ENCODE results near the gene AMOTL2. TPM values are rescaled to one million over a fixed set of nuclear protein-coding genes. Genes with fewer than 3 reads are reported as not detected.

AMOTL2 gene
- total RNA-seq, 2 experiments from 2014 or later = not detected

DNA sequence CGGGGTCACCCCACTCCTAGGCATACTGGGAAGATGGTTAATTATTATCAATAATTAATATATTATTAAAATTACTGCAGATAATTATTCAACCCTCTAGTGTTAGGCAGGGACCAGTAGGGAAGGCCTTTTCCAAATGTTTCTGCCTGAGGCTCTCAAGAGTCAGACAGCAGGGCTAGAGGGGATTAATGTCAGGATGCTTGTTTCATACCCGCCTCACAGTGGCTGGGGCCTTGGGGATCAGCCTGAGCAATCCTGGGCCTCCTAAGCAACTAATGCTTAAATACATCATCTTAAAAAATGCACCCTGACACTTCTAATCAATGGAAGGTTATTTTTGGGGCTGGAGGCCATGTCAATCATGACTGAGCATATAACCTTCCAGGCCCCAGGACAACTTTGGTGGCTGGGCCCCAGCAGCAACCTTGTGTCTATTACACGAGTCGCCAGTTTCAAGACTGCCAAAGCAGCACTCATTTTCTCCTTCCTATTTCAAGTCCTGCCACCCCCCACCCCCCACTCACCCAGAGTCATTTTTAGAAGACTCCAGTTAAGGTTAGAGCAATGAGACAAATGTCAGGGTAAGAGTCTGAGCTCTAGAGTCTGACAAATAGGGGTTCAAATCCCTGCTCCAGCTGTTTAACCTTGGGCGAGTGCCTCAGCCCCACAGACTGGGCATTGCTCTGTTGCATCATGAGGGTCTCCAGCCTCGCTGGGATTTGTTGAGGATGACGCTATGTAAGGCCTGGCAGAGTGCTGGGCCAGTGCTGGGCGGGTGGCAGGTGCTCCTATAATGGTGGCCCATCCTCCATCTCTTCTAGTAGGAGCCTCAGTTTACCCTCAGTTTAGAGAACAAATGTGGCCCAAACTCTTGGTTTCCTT is 6.1 kb downstream of the AMOTL2 start:
- Mint-ChIP-seq H3K27ac (no peak overlapping the region), H3K36me3 (ENCODE audit: low read depth) (no peaks in the 10 kb centered on the region), H3K4me3 (no peak overlapping the region), H3K9me3 (no peaks in the 10 kb centered on the region), H3K27me3 (peaks cover 34% of the 10 kb centered on the region), H3K4me1 (peaks cover 19% of the 10 kb centered on the region)
- ChIA-PET POLR2A (no interaction called here), CTCF (interaction anchor here (1.1 kb wide), 1 partner anchor 9 kb away, joined by 3 read pairs; no protein-coding TSS in a partner anchor)
- no peak for DNase-seq

DNA sequence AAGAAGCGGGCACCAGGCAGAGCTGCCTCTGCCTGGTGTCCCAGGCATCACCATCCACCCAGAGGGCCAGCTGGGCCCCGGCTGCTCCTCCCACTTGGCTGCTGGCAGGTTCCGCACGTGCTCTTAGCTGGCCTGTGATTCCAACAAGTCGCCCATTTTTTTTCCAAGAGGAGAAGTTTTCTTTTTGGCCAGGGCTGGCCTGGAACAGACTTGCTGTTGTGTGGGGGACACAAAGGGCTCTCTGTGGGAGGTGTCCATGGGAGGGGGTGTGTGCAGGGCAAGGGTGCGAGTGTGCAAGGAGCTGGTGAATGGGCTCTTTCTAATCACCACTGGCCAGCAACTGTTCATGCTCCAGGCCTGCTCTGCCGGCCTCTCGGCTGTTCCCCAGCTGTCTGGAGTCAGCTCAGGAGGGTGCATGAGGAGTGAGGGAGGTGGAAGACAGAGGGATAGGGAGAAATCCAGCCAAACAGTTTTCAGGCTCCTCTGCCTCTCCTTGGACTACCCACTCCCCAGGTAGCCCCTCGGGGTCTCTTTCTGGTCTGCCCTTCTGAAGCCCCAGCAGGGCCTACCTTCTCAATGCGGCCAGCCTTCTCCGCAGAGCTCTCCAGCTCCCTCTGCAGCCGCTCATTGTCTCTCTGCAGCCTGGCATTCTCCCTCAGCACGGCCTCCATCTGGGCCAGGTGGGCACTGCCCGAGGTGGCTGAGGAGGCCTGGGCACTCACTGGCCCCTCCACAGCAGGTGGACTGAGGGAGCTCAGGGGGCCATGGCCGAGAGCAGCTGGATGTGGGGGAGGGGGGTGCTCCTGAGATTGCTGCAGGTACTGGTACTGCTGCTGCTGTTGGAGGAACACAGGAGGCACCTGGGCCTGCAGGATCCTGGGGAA is 7.1 kb downstream of the AMOTL2 start:
- ChIA-PET CTCF (interaction anchor here (1.1 kb wide), 1 partner anchor 8 kb away, joined by 3 read pairs; no protein-coding TSS in a partner anchor), POLR2A (interaction anchor here (0.5 kb wide), 1 partner anchor 11 kb away, joined by 3 read pairs; no protein-coding TSS in a partner anchor)
- Mint-ChIP-seq H3K27me3 (peaks cover 27% of the 10 kb centered on the region), H3K27ac (no peak overlapping the region), H3K4me1 (peaks cover 21% of the 10 kb centered on the region), H3K9me3 (no peaks in the 10 kb centered on the region), H3K4me3 (no peak overlapping the region), H3K36me3 (ENCODE audit: low read depth) (no peaks in the 10 kb centered on the region)
- DNase-seq = no peak

DNA sequence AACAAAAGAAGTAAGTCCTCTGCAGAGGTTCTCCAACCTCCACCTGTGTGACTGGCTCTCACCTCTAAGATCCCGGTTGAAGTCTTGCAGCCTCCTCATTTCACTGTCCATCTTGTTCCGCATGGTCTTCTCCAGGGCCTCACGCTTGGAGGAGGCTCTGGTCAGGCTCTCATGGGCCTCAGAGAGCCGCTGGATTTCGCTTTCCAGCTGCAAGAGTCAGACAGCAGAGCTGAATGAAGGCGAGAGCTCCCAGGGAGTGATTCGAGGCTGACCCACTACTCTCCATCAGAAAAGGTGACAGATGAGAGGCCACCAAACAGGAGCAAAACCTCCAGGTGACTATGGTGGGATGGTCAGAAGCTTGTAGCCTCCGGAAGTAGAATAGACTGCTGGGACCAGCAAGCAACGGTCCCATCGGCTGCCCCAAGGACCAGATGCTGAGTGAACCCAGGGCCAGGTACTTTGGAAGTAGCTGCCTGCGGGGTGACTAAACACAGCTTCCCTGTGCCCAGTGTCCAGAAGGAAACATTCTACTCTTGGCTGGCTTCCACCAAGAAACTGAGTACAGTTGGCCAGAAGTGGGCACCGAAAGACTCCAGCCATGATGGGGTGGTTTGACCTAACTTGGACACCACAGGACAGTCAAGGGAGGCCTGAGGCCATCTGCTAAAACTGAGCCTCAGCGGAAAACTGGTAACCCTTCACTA is 7.9 kb downstream of the AMOTL2 start:
- Mint-ChIP-seq H3K36me3 (ENCODE audit: low read depth) (no peaks in the 10 kb centered on the region), H3K4me1 (peaks cover 21% of the 10 kb centered on the region), H3K9me3 (no peaks in the 10 kb centered on the region), H3K27ac (no peak overlapping the region), H3K27me3 (peaks cover 24% of the 10 kb centered on the region), H3K4me3 (no peak overlapping the region)
- ChIA-PET CTCF (no interaction called here), POLR2A (no interaction called here)
- DNase-seq = no peak

DNA sequence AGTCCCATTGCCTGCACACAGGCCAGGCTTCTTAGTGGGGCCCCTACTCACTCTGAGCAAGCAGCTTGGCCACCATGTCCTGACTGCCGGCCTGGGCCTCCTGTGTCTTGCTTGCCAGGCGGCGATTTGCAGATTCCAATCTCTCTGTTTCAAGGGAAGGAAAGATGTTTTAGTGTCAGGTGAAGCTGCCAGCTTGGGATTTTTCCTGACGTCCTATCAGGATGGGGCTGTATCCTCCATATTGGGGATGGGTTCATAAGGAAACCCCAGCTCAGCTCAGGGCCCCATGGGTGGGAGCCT is 8.5 kb downstream of the AMOTL2 start:
- POLR2A ChIA-PET = no interaction called here
- peaks cover 21% of the 10 kb centered on the region for H3K4me1 Mint-ChIP-seq
- DNase-seq = no peak
- no peaks in the 10 kb centered on the region for H3K9me3 Mint-ChIP-seq
- no peak overlapping the region for H3K4me3 Mint-ChIP-seq
- H3K27me3 Mint-ChIP-seq = peaks cover 24% of the 10 kb centered on the region
- H3K27ac Mint-ChIP-seq = no peak overlapping the region
- H3K36me3 Mint-ChIP-seq (ENCODE audit: low read depth) = no peaks in the 10 kb centered on the region
- CTCF ChIA-PET = interaction anchor here (1.4 kb wide), 1 partner anchor 152 kb away, joined by 4 read pairs; no protein-coding TSS in a partner anchor

DNA sequence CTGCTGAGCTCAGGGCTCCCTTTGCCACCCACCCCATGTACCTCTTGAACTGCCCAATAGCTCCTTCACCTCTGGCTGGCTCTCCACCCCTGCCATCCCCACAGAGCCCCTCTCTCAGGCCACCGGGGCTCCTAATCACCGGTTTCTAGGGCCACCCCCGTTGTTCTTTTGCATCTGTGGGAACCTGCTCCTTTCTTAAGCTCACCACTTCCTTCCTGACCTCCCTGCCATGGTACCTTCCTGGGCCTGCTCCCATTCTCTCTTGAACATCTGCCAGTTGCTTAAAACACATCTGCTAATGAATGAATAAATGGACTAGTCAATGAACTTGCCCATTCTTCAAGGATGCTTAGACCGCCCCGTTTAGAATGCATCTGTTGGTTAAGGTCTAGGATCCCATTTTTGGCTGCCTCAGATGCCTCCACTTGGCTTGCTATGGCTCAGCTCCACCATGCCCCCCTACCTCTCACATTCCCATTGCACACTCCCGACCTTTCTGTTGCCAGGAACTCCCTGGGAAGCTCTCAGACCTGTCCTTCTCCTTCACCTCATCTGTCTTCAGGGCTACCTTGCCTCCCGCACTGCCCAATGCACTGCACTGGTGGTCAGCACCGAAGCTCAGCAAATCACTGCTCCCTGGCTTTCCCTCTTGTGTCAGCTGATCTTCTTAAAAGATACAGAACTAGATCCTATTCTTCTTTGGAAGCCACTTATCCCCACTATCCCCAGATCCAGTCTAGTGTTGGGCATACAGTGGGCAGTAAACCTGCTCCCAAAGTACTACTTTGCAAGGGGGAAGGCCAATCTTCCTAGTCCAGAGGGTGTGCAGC is 9.1 kb downstream of the AMOTL2 start:
- POLR2A ChIA-PET = no interaction called here
- H3K9me3 Mint-ChIP-seq = no peaks in the 10 kb centered on the region
- CTCF ChIA-PET = interaction anchor here (1.2 to 1.4 kb wide), 4 partner anchors 11 to 152 kb away, joined by 3 to 4 read pairs (median 3); no protein-coding TSS in a partner anchor
- no peak overlapping the region for H3K27ac Mint-ChIP-seq
- H3K27me3 Mint-ChIP-seq = peaks cover 24% of the 10 kb centered on the region
- peak overlapping the region; percentile 7 for H3K4me3 Mint-ChIP-seq
- H3K4me1 Mint-ChIP-seq = peaks cover 21% of the 10 kb centered on the region
- H3K36me3 Mint-ChIP-seq (ENCODE audit: low read depth) = no peaks in the 10 kb centered on the region
- no peak for DNase-seq

DNA sequence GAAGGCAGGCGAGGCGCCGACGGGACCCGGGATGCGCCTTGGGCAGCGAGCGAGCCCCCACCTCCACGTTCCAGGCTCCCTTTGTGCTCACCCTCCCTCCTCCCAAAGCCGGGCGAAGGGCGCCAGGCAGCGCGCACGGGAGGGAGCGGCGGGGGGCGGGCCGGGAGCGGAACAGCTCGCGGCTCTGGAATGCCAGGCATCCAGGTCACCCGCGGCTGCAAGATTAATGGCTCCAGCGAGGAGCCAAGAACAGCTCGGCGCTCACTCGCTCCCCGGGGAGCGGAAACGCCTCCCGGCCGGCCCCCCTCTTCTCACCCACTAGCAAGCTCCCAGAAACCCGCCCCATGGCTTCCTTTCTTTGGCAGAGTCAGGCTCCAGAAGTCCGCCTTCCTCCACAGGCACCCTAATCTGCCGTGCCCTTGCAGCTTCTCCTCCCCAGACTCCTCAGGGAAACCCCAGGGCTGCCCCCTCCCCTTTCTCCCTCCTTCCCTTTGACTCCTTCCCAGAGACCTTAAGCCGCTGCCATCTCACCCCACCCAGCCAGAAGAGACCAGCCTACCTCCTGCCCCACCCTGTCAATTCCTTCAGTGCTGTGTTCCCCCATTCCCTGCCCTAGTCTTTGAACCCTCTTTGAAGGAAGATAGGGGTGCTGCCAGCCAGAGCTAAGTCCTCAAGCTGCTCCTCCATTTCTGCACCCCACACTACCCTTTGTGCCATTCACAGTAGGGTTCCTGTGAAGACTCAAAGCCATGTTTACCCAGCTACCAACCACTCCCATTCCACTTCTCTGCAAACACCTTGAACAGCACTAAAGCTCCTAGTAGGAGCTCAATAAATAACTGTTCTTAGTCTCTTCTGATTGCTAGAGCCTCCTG is 9.9 kb downstream of the AMOTL2 start:
- Mint-ChIP-seq H3K27ac (peak overlapping the region; percentile 11), H3K36me3 (ENCODE audit: low read depth) (no peaks in the 10 kb centered on the region), H3K4me3 (peak overlapping the region; percentile 37), H3K4me1 (peaks cover 21% of the 10 kb centered on the region), H3K27me3 (peaks cover 24% of the 10 kb centered on the region), H3K9me3 (no peaks in the 10 kb centered on the region)
- ChIA-PET POLR2A (no interaction called here), CTCF (interaction anchor here (0.8 to 1.4 kb wide), 5 partner anchors 11 to 151 kb away, joined by 3 to 4 read pairs (median 3); no protein-coding TSS in a partner anchor)
- peak; percentile 33 for DNase-seq

DNA sequence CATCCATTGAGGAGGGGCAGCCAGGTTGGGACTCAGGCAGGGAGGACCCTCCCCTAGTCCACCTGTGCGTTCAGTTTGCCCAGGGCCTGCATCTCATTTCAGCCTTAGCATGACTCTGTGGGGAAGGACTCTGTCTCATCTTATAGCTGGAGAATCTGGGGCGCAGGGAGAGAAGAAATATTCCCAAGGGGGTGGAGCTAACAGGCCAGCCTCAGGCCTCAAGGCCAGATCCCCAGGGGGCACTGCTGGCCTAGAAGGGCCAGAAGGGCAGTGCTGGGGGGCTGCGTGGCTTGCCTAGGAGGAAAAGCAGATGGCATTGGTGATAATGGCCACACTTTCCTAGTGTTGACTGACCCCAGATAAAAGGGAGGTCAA is 10.9 kb downstream of the AMOTL2 start:
- Mint-ChIP-seq H3K4me1 (peaks cover 21% of the 10 kb centered on the region), H3K27ac (no peak overlapping the region), H3K4me3 (no peak overlapping the region), H3K27me3 (peaks cover 24% of the 10 kb centered on the region), H3K9me3 (no peaks in the 10 kb centered on the region), H3K36me3 (ENCODE audit: low read depth) (no peaks in the 10 kb centered on the region)
- ChIA-PET CTCF (interaction anchor here (0.8 kb wide), 1 partner anchor 18 kb away, joined by 3 read pairs; no protein-coding TSS in a partner anchor), POLR2A (no interaction called here)
- DNase-seq = no peak

DNA sequence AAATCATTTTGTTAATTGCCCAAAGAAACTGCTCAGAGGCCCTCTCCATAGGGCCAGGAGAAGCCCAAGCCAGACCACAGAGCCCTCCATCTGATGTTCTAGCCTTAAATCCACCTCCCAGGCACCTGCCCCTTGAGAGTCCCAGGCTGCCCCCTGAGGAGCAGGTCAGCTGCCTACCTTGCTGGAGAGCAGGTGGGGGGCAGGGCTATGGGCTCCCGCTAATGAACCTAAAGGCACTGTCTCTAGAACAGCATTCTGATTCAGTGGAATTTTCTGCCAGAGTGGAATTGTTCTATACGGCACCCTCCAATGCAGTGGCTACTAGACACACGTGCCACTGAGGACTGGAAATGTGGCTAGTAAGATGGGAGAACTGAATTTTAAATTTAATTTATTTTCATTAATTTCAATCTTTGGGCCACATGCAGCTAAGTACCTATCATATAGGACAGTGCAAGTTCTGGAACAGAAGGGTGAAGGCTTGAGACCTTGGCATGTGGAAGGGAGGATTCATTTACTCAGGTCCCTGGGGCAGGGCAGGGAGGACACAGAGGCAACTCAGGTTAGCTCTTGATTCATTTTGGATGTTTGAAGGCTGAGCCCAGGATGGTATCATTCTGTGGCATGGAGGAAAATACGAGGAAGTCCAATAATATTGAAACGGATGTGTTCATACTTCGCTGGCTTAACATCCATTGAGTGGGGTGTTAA is 11.4 kb downstream of the AMOTL2 start:
- H3K4me1 Mint-ChIP-seq = peaks cover 21% of the 10 kb centered on the region

DNA sequence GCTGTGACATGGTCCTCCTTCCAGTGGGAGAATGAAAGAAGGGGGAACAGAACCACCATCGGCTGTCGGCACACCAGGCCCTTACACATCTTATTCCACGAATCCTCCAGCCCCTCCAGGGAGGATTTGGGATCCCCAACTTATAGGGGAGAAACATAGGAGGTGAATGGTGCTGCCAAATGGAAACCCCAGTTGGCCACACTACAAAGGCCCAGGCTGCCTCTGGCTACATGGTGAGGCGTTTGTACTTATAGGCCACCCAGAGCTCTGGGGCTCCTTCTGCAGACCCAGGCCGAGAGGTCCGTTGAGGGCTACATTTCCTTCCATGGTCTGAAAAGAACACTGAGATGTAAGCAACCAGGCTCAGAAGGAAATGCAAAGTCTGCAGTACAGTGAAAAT is 12.0 kb downstream of the AMOTL2 start:
- POLR2A ChIA-PET = no interaction called here
- CTCF ChIA-PET = no interaction called here
- Mint-ChIP-seq H3K27me3 (peaks cover 24% of the 10 kb centered on the region), H3K27ac (no peak overlapping the region), H3K36me3 (ENCODE audit: low read depth) (no peaks in the 10 kb centered on the region), H3K4me1 (peaks cover 21% of the 10 kb centered on the region), H3K4me3 (no peak overlapping the region), H3K9me3 (no peaks in the 10 kb centered on the region)
- DNase-seq = no peak

More for the DNA sequence above, 11.4 kb downstream of the AMOTL2 start:
- Mint-ChIP-seq H3K36me3 (ENCODE audit: low read depth) (no peaks in the 10 kb centered on the region), H3K4me3 (no peak overlapping the region), H3K27ac (no peak overlapping the region), H3K27me3 (peaks cover 24% of the 10 kb centered on the region), H3K9me3 (no peaks in the 10 kb centered on the region)
- CTCF ChIA-PET = no interaction called here
- POLR2A ChIA-PET = no interaction called here
- DNase-seq = no peak

DNA sequence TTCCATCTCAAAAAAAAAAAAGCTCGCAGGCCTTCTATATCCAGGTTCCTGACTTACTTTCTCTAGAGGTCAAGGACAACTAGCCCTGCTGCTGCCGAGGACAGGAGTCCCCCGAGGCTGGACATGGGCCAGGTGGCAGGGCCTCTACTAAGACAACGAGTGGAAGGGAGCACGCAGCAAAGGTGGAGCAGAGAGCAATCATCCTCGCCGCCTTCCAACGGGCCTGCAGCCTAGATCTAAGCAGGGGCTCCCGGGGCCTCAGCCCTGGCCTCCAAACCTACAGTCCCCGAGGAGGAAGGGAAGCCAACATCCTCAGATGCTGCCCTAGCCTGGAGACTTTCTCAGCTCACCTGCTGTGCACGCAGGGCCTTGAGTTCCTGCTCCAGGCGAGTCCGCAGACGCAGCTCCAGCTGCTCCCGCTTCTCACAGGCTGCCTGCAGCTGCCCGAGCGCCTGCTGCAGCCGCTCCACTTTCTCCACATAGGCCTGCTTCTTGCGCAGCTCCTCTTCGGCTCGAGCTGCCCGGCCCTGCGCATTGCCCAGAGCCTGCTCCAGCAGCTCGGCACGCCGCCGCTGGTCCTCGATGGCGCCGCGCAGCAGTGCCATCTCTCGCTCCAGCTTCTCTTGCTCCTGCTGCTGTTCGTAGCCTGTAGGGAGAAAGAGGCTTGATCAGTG is 12.9 kb downstream of the AMOTL2 start:
- ChIA-PET CTCF (no interaction called here), POLR2A (no interaction called here)
- peaks cover 21% of the 10 kb centered on the region for H3K4me1 Mint-ChIP-seq
- H3K4me3 Mint-ChIP-seq = no peak overlapping the region
- no peaks in the 10 kb centered on the region for H3K36me3 Mint-ChIP-seq (ENCODE audit: low read depth)
- peaks cover 24% of the 10 kb centered on the region for H3K27me3 Mint-ChIP-seq
- no peak for DNase-seq
- H3K27ac Mint-ChIP-seq = no peak overlapping the region
- no peaks in the 10 kb centered on the region for H3K9me3 Mint-ChIP-seq

DNA sequence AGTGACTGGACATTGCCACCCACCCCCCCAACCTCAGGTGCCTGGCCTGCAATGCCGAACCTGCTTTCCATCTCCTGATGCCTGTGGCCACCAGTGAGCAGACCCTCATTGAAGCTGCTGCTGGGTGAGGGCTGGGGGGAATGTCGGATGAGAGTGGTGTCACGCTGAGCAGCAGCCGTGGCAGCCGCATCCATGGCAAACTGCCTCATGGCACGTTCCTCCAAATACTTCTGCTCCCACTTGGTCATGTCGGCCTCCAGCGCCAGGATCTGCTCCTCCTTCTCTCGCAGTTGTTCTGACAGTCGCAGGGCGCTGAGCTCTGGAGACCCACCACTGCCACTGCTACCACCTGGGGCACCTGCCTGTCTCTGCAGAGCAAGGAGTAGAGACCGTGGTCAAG is 14.2 kb downstream of the AMOTL2 start:
- Mint-ChIP-seq H3K9me3 (no peaks in the 10 kb centered on the region), H3K27me3 (peaks cover 17% of the 10 kb centered on the region), H3K4me1 (peaks cover 16% of the 10 kb centered on the region), H3K36me3 (ENCODE audit: low read depth) (no peaks in the 10 kb centered on the region), H3K4me3 (no peak overlapping the region), H3K27ac (no peak overlapping the region)
- ChIA-PET CTCF (no interaction called here), POLR2A (no interaction called here)
- DNase-seq = no peak
